A549 (cell line): ENCODE data around the gene ACO2. TPM values are rescaled to one million over a fixed set of nuclear protein-coding genes. Genes with fewer than 3 reads are reported as not detected.
"Not testable (repeated sequence)": the region's sequence is repeated elsewhere in the genome, so short reads cannot be mapped to it uniquely, and the experiment has no call there.

Experiments
- ATAC-seq, 2 experiments: fragments of 200-7000 bp in 1 of 2; fragments of >200 bp in 1 of 2; cut with Nextera tagmentation in 1 of 2; cut with Tn5 transposase in 1 of 2; 3 replicates each; pipeline versions ENCODE4 v1.8.0 to v1.9.1; 2018 to 2020; ENCODE audit warnings: mild to moderate bottlenecking in 1 of 2, moderate library complexity in 1 of 2
- CTCF ChIA-PET: fragments of 300-600 bp; sonication (Branson Sonifier 250); formaldehyde crosslinking; extraction: SDS; loops from one replicate; lab custom pipeline; 2021; ENCODE audit warnings: antibody characterized with exemption, inconsistent platforms; lab: Yijun Ruan, JAX
- POLR2A ChIA-PET: fragments of 350-600 bp; formaldehyde crosslinking; extraction: SDS; loops from one replicate; lab custom pipeline; 2021; ENCODE audit warnings: antibody characterized with exemption, inconsistent platforms; lab: Yijun Ruan, JAX
- DNase-seq, 2 experiments: peaks; one replicate each; pipeline versions ENCODE4 v3.0.0 to v3.0.0-alpha.2; 2011 to 2016; ENCODE audit warnings: low read depth in 1 of 2, low spot score in 1 of 2
- FAIRE-seq: peaks from 2 replicates; lab custom pipeline; 2011; peaks lifted over from hg19 to GRCh38; lab: Jason Lieb, UNC
- H3K27ac ChIP-seq, 2 experiments: fragments of >200 bp; sonication (Bioruptor Twin); formaldehyde crosslinking; 3 replicates each; pipeline ENCODE4 v1.5.1; 2016 to 2017
- H3K4me1 ChIP-seq: fragments of >200 bp; sonication (Bioruptor Twin); formaldehyde crosslinking; 3 replicates; pipeline ENCODE4 v1.6.1; 2016
- H3K4me2 ChIP-seq: fragments of >200 bp; sonication (Bioruptor Twin); formaldehyde crosslinking; 3 replicates; pipeline ENCODE4 v1.6.1; 2016
- H3K4me3 ChIP-seq: fragments of >200 bp; sonication (Bioruptor Twin); formaldehyde crosslinking; 3 replicates; pipeline ENCODE4 v1.5.1; 2016
- H3K9me3 ChIP-seq: fragments of >200 bp; sonication (Bioruptor Twin); formaldehyde crosslinking; 3 replicates; pipeline ENCODE4 v1.6.1; 2016
- CBX2 ChIP-seq: fragments of 200-600 bp; sonication (generic); IDR thresholded peaks from 2 replicates; pipeline ENCODE4 v1.6.1; 2016; ENCODE audit warnings: low read depth, mild to moderate bottlenecking, borderline replicate concordance
- CEBPB ChIP-seq, 2 experiments: fragments of >200 bp in 1 of 2; sonication (Bioruptor Twin) in 1 of 2; formaldehyde crosslinking in 1 of 2; IDR thresholded peaks; 2 replicates each; pipeline ENCODE4 v1.6.1; 2012 to 2016
- CHD4 ChIP-seq: fragments of 200-600 bp; sonication (generic); IDR thresholded peaks from 2 replicates; pipeline ENCODE4 v1.6.1; 2016; ENCODE audit warnings: antibody characterized with exemption, mild to moderate bottlenecking, borderline replicate concordance
- E2F6 ChIP-seq: IDR thresholded peaks from 2 replicates; pipeline ENCODE4 v1.6.1; 2012; ENCODE audit warnings: low read depth, borderline replicate concordance
- ELK1 ChIP-seq: fragments of 150-350 bp; IDR thresholded peaks from 2 replicates; pipeline ENCODE4 v1.6.1; 2014; ENCODE audit warnings: low read depth, mild to moderate bottlenecking, low read length
- FOSB ChIP-seq: fragments of 250-450 bp; sonication (Bioruptor Pico); IDR thresholded peaks from 2 replicates; pipeline ENCODE4 v1.5.0; 2020; ENCODE audit warnings: mild to moderate bottlenecking, moderate library complexity
- GATA3 ChIP-seq: IDR thresholded peaks from 2 replicates; pipeline ENCODE4 v1.6.1; 2012; ENCODE audit warnings: borderline replicate concordance
- HES2 ChIP-seq: fragments of >200 bp; sonication (Bioruptor Twin); formaldehyde crosslinking; IDR thresholded peaks from 2 replicates; pipeline ENCODE4 v1.6.1; 2016
- HMGXB4 ChIP-seq: fragments of 250-450 bp; sonication (Bioruptor Pico); IDR thresholded peaks from 2 replicates; pipeline ENCODE4 v1.5.0; 2021; ENCODE audit warnings: mild to moderate bottlenecking, moderate library complexity, borderline replicate concordance
- MAX ChIP-seq: IDR thresholded peaks from 2 replicates; pipeline ENCODE4 v1.6.1; 2012
- MAZ ChIP-seq: fragments of 150-350 bp; IDR thresholded peaks from 2 replicates; pipeline ENCODE4 v1.6.1; 2014; ENCODE audit warnings: antibody characterized with exemption, low read depth, low read length, borderline replicate concordance
- NFE2L2 ChIP-seq: fragments of 150-350 bp; conservative IDR thresholded peaks from 2 replicates; pipeline ENCODE4 v1.6.1; 2014; ENCODE audit warnings: low read length
- NPAS2 ChIP-seq: fragments of 250-450 bp; sonication (Bioruptor Pico); IDR thresholded peaks from 2 replicates; pipeline ENCODE4 v1.8.0; 2022; ENCODE audit warnings: mild to moderate bottlenecking, moderate library complexity, borderline replicate concordance
- RCOR1 ChIP-seq: fragments of 150-350 bp; IDR thresholded peaks from 2 replicates; pipeline ENCODE4 v1.6.1; 2014; ENCODE audit warnings: antibody characterized with exemption, low read length, low read depth
- USF2 ChIP-seq: fragments of 450-650 bp; IDR thresholded peaks from 2 replicates; pipeline ENCODE4 v1.6.1; 2014; ENCODE audit warnings: antibody characterized with exemption
- ZC3H11A ChIP-seq: fragments of 450-650 bp; IDR thresholded peaks from 2 replicates; pipeline ENCODE4 v1.6.1; 2014; ENCODE audit warnings: antibody characterized with exemption, mild to moderate bottlenecking
- ZFP36 ChIP-seq: fragments of 450-650 bp; IDR thresholded peaks from 2 replicates; pipeline ENCODE4 v1.6.1; 2014; ENCODE audit warnings: borderline replicate concordance; ENCODE audit not compliant: partially characterized antibody
- ZSCAN20 ChIP-seq: fragments of 250-450 bp; sonication (Bioruptor Pico); IDR thresholded peaks from 2 replicates; pipeline ENCODE4 v1.8.0; 2022; ENCODE audit warnings: mild to moderate bottlenecking, moderate library complexity
- WGBS: methylation state at CpG from one replicate; pipeline ENCODE4 v1.1.6; 2017; ENCODE audit errors: missing lambda C conversion rate; 5-methylcytosine and 5-hydroxymethylcytosine counted together
- polyA plus RNA-seq, 4 experiments: library from polyadenylated mRNA; depleted of rRNA in 3 of 4; stranded (reverse); fragments of >200 nt; fragmentation: RNase III in 1 of 4; extraction: RNeasy Plus Mini Kit Qiagen cat#74134 plus additional on column Dnase treatment in 1 of 4; gene quantifications; 2 replicates in 3 of 4; 3 replicates in 1 of 4; pipeline ENCODE4 v1.2.3, GENCODE V29; 2011 to 2017

ACO2 gene
- polyA plus RNA-seq, 2 of the 4 experiments (the other 2 are of a cell fraction), result 30.7 to 43.7 TPM

- ATAC-seq (no peak), FAIRE-seq (no peak)
- WGBS, result 97% methylated on average over 7 of the region's 7 CpGs
- CTCF ChIA-PET, result interaction anchor here (0.9 to 1.5 kb wide), 2 partner anchors 11 to 60 kb away, joined by 3 to 5 read pairs; partner anchors contain the start of gene TOB2
- no peak overlapping the region for H3K4me2 ChIP-seq
- no peak overlapping the region for H3K27ac ChIP-seq
- POLR2A ChIA-PET, result interaction anchor here (1.4 to 2.0 kb wide), 2 partner anchors 10 to 12 kb away, joined by 3 to 6 read pairs; partner anchors contain the start of genes ACO2, PHF5A and TOB2
- no peak overlapping the region for H3K4me3 ChIP-seq
- H3K4me1 ChIP-seq, result peaks cover 5% of the 10 kb centered on the region; the same call in 1 of the 3 replicates
- no peaks in the 10 kb centered on the region for H3K9me3 ChIP-seq
- TF ChIP-seq MAZ, result no peak
- TF ChIP-seq FOSB (CRISPR knock-in tag), result no peak
- TF ChIP-seq RCOR1, result no peak
- TF ChIP-seq CHD4, result no peak
- no peak for TF ChIP-seq HMGXB4 (CRISPR knock-in tag)
- TF ChIP-seq GATA3, result no peak
- no peak for TF ChIP-seq HES2
- TF ChIP-seq ZSCAN20 (CRISPR knock-in tag), result no peak
- TF ChIP-seq, all 56 proteins: peak for 0
- no peak for DNase-seq
Observed at GRCh38 chr22:41458161-41458728, 10.7 kb upstream of the ACO2 start.

GRCh38 chr22:41459431-41459830, 9.5 kb upstream of the ACO2 start:
- Histone ChIP-seq H3K9me3 (no peaks in the 10 kb centered on the region), H3K27ac (no peak overlapping the region), H3K4me2 (no peak overlapping the region), H3K4me1 (peaks cover 2% of the 10 kb centered on the region; the same call in 1 of the 3 replicates), H3K4me3 (no peak overlapping the region)
- ATAC-seq (no peak), FAIRE-seq (no peak), DNase-seq (no peak)
- WGBS, result 78% methylated on average over 1 of the region's 1 CpG
- ChIA-PET POLR2A (interaction anchor here (2.0 kb wide), 1 partner anchor 13 kb away, joined by 6 read pairs; the partner anchor contains the start of gene TOB2), CTCF (no interaction called here)
- TF ChIP-seq ZFP36, result no peak
- no peak for TF ChIP-seq ZSCAN20 (CRISPR knock-in tag)
- no peak for TF ChIP-seq E2F6
- TF ChIP-seq NFE2L2, result no peak
- no peak for TF ChIP-seq GATA3
- TF ChIP-seq CEBPB (IDR thresholded peaks at IDR 0.05), result no peak
- no peak for TF ChIP-seq HES2
- no peak for TF ChIP-seq ELK1
- TF ChIP-seq ZC3H11A, result no peak
- no peak for TF ChIP-seq USF2
- no peak for TF ChIP-seq CBX2
- no peak for TF ChIP-seq MAX
- no peak for TF ChIP-seq FOSB (CRISPR knock-in tag)
- TF ChIP-seq NPAS2 (CRISPR knock-in tag), result no peak

- H3K4me2 ChIP-seq, H3K27ac ChIP-seq, ATAC-seq, DNase-seq, H3K9me3 ChIP-seq, H3K4me1 ChIP-seq, FAIRE-seq, H3K4me3 ChIP-seq: not testable (repeated sequence)
- CTCF ChIA-PET, result interaction anchor here (1.1 kb wide), 1 partner anchor 8 kb away, joined by 3 read pairs; the partner anchor contains the start of gene PHF5A
- POLR2A ChIA-PET, result interaction anchor here (2.0 kb wide), 1 partner anchor 14 kb away, joined by 6 read pairs; the partner anchor contains the start of gene TOB2
- 82% methylated on average over 5 of the region's 5 CpGs for WGBS
Observed at GRCh38 chr22:41460071-41460470, 8.8 kb upstream of the ACO2 start.
